Measurements from ENCODE around the gene MIA2.

DNA sequence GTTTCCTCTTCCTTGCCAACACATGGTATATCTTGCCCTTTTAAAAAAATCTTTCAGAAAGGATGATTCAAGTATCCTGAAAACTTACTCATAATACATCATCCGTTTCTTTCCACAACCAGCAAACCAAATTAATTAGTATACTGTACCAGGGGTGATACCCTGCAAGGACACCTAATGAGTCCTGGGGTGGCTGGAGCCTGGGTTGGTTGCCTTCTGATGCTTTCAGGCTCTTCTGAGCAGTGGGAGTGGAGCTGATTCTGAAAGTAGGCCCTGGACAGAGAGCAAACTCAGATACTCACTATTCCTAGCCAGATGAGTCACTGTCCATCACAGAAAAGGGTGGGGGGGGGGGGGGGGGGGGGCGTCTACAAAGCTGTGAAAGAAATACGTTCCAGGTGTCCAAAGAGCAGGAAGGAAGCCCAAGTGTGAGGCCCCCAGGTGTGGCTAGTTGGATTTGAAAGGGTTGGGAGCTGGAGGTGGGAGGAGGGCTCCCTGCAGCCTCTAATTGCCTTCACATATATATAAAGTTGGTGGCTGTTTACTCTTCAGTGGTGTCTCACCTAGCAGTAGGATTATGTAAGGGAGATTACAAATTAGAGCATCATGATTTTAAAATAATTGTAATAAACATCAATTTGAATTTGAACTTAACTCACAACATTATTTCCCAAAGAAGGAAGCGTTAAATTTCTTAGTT is 162.0 kb downstream of the MIA2 start:
- TF ChIP-seq, protein P1, sequence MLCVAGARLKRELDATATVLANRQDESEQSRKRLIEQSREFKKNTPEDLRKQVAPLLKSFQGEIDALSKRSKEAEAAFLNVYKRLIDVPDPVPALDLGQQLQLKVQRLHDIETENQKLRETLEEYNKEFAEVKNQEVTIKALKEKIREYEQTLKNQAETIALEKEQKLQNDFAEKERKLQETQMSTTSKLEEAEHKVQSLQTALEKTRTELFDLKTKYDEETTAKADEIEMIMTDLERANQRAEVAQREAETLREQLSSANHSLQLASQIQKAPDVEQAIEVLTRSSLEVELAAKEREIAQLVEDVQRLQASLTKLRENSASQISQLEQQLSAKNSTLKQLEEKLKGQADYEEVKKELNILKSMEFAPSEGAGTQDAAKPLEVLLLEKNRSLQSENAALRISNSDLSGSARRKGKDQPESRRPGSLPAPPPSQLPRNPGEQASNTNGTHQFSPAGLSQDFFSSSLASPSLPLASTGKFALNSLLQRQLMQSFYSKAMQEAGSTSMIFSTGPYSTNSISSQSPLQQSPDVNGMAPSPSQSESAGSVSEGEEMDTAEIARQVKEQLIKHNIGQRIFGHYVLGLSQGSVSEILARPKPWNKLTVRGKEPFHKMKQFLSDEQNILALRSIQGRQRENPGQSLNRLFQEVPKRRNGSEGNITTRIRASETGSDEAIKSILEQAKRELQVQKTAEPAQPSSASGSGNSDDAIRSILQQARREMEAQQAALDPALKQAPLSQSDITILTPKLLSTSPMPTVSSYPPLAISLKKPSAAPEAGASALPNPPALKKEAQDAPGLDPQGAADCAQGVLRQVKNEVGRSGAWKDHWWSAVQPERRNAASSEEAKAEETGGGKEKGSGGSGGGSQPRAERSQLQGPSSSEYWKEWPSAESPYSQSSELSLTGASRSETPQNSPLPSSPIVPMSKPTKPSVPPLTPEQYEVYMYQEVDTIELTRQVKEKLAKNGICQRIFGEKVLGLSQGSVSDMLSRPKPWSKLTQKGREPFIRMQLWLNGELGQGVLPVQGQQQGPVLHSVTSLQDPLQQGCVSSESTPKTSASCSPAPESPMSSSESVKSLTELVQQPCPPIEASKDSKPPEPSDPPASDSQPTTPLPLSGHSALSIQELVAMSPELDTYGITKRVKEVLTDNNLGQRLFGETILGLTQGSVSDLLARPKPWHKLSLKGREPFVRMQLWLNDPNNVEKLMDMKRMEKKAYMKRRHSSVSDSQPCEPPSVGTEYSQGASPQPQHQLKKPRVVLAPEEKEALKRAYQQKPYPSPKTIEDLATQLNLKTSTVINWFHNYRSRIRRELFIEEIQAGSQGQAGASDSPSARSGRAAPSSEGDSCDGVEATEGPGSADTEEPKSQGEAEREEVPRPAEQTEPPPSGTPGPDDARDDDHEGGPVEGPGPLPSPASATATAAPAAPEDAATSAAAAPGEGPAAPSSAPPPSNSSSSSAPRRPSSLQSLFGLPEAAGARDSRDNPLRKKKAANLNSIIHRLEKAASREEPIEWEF (CRISPR knock-in tag; IDR thresholded peaks at IDR 0.05), result no peak
- TF ChIP-seq ZNF431 (CRISPR knock-in tag; IDR thresholded peaks at IDR 0.05), result no peak
- TF ChIP-seq, protein P2, sequence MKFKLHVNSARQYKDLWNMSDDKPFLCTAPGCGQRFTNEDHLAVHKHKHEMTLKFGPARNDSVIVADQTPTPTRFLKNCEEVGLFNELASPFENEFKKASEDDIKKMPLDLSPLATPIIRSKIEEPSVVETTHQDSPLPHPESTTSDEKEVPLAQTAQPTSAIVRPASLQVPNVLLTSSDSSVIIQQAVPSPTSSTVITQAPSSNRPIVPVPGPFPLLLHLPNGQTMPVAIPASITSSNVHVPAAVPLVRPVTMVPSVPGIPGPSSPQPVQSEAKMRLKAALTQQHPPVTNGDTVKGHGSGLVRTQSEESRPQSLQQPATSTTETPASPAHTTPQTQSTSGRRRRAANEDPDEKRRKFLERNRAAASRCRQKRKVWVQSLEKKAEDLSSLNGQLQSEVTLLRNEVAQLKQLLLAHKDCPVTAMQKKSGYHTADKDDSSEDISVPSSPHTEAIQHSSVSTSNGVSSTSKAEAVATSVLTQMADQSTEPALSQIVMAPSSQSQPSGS (CRISPR knock-in tag; IDR thresholded peaks at IDR 0.05), result no peak
- TF ChIP-seq, protein P3, sequence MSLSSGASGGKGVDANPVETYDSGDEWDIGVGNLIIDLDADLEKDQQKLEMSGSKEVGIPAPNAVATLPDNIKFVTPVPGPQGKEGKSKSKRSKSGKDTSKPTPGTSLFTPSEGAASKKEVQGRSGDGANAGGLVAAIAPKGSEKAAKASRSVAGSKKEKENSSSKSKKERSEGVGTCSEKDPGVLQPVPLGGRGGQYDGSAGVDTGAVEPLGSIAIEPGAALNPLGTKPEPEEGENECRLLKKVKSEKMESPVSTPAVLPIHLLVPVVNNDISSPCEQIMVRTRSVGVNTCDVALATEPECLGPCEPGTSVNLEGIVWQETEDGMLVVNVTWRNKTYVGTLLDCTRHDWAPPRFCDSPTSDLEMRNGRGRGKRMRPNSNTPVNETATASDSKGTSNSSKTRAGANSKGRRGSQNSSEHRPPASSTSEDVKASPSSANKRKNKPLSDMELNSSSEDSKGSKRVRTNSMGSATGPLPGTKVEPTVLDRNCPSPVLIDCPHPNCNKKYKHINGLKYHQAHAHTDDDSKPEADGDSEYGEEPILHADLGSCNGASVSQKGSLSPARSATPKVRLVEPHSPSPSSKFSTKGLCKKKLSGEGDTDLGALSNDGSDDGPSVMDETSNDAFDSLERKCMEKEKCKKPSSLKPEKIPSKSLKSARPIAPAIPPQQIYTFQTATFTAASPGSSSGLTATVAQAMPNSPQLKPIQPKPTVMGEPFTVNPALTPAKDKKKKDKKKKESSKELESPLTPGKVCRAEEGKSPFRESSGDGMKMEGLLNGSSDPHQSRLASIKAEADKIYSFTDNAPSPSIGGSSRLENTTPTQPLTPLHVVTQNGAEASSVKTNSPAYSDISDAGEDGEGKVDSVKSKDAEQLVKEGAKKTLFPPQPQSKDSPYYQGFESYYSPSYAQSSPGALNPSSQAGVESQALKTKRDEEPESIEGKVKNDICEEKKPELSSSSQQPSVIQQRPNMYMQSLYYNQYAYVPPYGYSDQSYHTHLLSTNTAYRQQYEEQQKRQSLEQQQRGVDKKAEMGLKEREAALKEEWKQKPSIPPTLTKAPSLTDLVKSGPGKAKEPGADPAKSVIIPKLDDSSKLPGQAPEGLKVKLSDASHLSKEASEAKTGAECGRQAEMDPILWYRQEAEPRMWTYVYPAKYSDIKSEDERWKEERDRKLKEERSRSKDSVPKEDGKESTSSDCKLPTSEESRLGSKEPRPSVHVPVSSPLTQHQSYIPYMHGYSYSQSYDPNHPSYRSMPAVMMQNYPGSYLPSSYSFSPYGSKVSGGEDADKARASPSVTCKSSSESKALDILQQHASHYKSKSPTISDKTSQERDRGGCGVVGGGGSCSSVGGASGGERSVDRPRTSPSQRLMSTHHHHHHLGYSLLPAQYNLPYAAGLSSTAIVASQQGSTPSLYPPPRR (CRISPR knock-in tag; IDR thresholded peaks at IDR 0.05; ENCODE audit: borderline replicate concordance), result no peak
- TF ChIP-seq, protein P4, sequence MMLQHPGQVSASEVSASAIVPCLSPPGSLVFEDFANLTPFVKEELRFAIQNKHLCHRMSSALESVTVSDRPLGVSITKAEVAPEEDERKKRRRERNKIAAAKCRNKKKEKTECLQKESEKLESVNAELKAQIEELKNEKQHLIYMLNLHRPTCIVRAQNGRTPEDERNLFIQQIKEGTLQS (IDR thresholded peaks at IDR 0.05), result no peak
- TF ChIP-seq, protein P4 (CRISPR knock-in tag; conservative IDR thresholded peaks at IDR 0.05), result no peak
- no peak for TF ChIP-seq RFX1 (IDR thresholded peaks at IDR 0.05)
